Amniotic epithelial cell (primary cell): ENCODE measurements around the gene KLHL36.

Experiments
- DNase-seq: peaks from one replicate; pipeline ENCODE4 v3.0.0-alpha.2; 2010; ENCODE audit warnings: low read depth

The KLHL36 gene

GRCh38 chr16:84699147-84699711 is 50.9 kb downstream of the KLHL36 start:
- no peak for DNase-seq

GRCh38 chr16:84699712-84700445 is 51.6 kb downstream of the KLHL36 start, which contains the start of gene USP10:
TSS of gene USP10 (plus strand) at chr16:84700000. CDS start at chr16:84700091, 91 bp downstream.
- DNase-seq: peak; percentile 43

- DNase-seq: no peak
Observed at GRCh38 chr16:84700446-84701300, 52.4 kb downstream of the KLHL36 start.

- peak; percentile 78 for DNase-seq
Observed at GRCh38 chr16:84703681-84704080, 55.4 kb downstream of the KLHL36 start.

- DNase-seq: no peak
Observed at GRCh38 chr16:84704253-84704652, 55.9 kb downstream of the KLHL36 start.

- no peak for DNase-seq
Observed at GRCh38 chr16:84706856-84707255, 58.5 kb downstream of the KLHL36 start.

- DNase-seq: no peak
Observed at GRCh38 chr16:84709609-84710008, 61.3 kb downstream of the KLHL36 start.

- DNase-seq: no peak
Observed at GRCh38 chr16:84710686-84711085, 62.4 kb downstream of the KLHL36 start.
